CD4-positive, alpha-beta memory T cell (primary cell): ENCODE measurements around the gene COX5A. TPM values are rescaled to one million over a fixed set of nuclear protein-coding genes. Genes with fewer than 3 reads are reported as not detected.

ENCODE experiments used
- polyA plus RNA-seq, 2 donors: library from polyadenylated mRNA; unstranded; fragments of 300-500 nt; fragmentation: Illumina TruSeq; gene quantifications; one replicate each; pipeline ENCODE4 v1.2.3, GENCODE V29; 2021
- total RNA-seq, 2 experiments: library from RNA; stranded (reverse); gene quantifications; one replicate each; pipeline ENCODE4 v1.2.3, GENCODE V29; 2021

COX5A gene
- total and polyA plus RNA-seq, 4 experiments from 2014 or later = 66.8 to 336 (median 203) TPM

Other genes with a start within 250 kb of the COX5A start
- gene EDC3, start 242.0 kb downstream of the COX5A start, total RNA-seq = 10 to 100 TPM; 40.6 to 40.7 TPM
- gene EDC3, start 242.0 kb downstream of the COX5A start, polyA plus RNA-seq = 10 to 100 TPM; 22.9 to 28.2 TPM
- gene CYP1A1, start 212.5 kb downstream of the COX5A start, total RNA-seq = under 1 TPM; 0.11 to 0.26 TPM
- gene CYP1A1, start 212.5 kb downstream of the COX5A start, polyA plus RNA-seq = not detected
- gene CYP1A2, start 189.2 kb downstream of the COX5A start, total RNA-seq = not detected
- gene CYP1A2, start 189.2 kb downstream of the COX5A start, polyA plus RNA-seq = not detected
- gene CSK, start 156.0 kb downstream of the COX5A start, total RNA-seq = 100 to 1,000 TPM; 234 to 247 TPM
- 100 to 1,000 TPM in 1 of 2 donors, 10 to 100 TPM in 1; 72.5 to 125 TPM for gene CSK, start 156.0 kb downstream of the COX5A start, polyA plus RNA-seq
- under 1 TPM; 0.23 to 0.39 TPM for gene LMAN1L, start 125.2 kb downstream of the COX5A start, total RNA-seq
- gene LMAN1L, start 125.2 kb downstream of the COX5A start, polyA plus RNA-seq = not detected
- gene CPLX3, start 111.4 kb downstream of the COX5A start, total RNA-seq = not detected
- not detected for gene CPLX3, start 111.4 kb downstream of the COX5A start, polyA plus RNA-seq
- gene ULK3, start 94.9 kb downstream of the COX5A start, total RNA-seq = 10 to 100 TPM; 84.9 to 88.3 TPM
- gene ULK3, start 94.9 kb downstream of the COX5A start, polyA plus RNA-seq = 10 to 100 TPM; 33.6 to 38.5 TPM
- gene SCAMP2, start 64.7 kb downstream of the COX5A start, total RNA-seq = 100 to 1,000 TPM; 132 to 138 TPM
- gene SCAMP2, start 64.7 kb downstream of the COX5A start, polyA plus RNA-seq = 100 to 1,000 TPM; 152 to 179 TPM
- gene MPI, start 48.0 kb downstream of the COX5A start, total RNA-seq = 10 to 100 TPM; 70.4 to 73.1 TPM
- 10 to 100 TPM; 63.0 to 66.2 TPM for gene MPI, start 48.0 kb downstream of the COX5A start, polyA plus RNA-seq
- gene FAM219B, start 31.2 kb downstream of the COX5A start, total RNA-seq = 100 to 1,000 TPM; 101 to 117 TPM
- 10 to 100 TPM; 17.4 to 26.1 TPM for gene FAM219B, start 31.2 kb downstream of the COX5A start, polyA plus RNA-seq
- gene RPP25, start 18.7 kb upstream of the COX5A start, total RNA-seq = 1 to 10 TPM; 2.6 to 2.8 TPM
- 1 to 10 TPM; 2.6 to 2.8 TPM for gene RPP25, start 18.7 kb upstream of the COX5A start, polyA plus RNA-seq
- gene SCAMP5, start 57.5 kb upstream of the COX5A start, total RNA-seq = under 1 TPM; 0.26 to 0.33 TPM
- under 1 TPM in 1 of 2 donors, not detected in 1; 0.15 TPM for gene SCAMP5, start 57.5 kb upstream of the COX5A start, polyA plus RNA-seq
- 10 to 100 TPM; 14.1 to 15.2 TPM for gene PPCDC, start 85.5 kb upstream of the COX5A start, total RNA-seq
- 10 to 100 TPM in 1 of 2 donors, 1 to 10 TPM in 1; 8.5 to 12.4 TPM for gene PPCDC, start 85.5 kb upstream of the COX5A start, polyA plus RNA-seq